Measurements from ENCODE around the gene TP63.

Gene TP63

GRCh38 chr3:189900578-189900977 lies 269.4 kb downstream of the TP63 start:
- H3K27ac ChIP-seq: no peak overlapping the region
- H3K4me3 ChIP-seq: no peak overlapping the region
- no peaks in the 10 kb centered on the region for H3K27me3 ChIP-seq
- H3K4me2 ChIP-seq: no peak overlapping the region
- peaks cover 11% of the 10 kb centered on the region for H3K4me1 ChIP-seq
- no peaks in the 10 kb centered on the region for H3K9me3 ChIP-seq
- no peaks in the 10 kb centered on the region for H4K20me1 ChIP-seq
- no peak for TF ChIP-seq Cebpa-rat (IDR thresholded peaks at IDR 0.05)
- H3K36me3 ChIP-seq: no peaks in the 10 kb centered on the region
- H3K9ac ChIP-seq: no peak overlapping the region

GRCh38 chr3:189901481-189901880 lies 270.3 kb downstream of the TP63 start:
- Histone ChIP-seq H3K27me3 (no peaks in the 10 kb centered on the region), H3K4me3 (no peak overlapping the region), H3K9me3 (no peaks in the 10 kb centered on the region), H3K4me2 (no peak overlapping the region), H3K27ac (no peak overlapping the region), H3K36me3 (no peaks in the 10 kb centered on the region), H3K9ac (no peak overlapping the region), H4K20me1 (no peaks in the 10 kb centered on the region), H3K4me1 (peaks cover 2% of the 10 kb centered on the region; the same call in 1 of the 2 replicates)
- TF ChIP-seq Cebpa-rat (IDR thresholded peaks at IDR 0.05): no peak

- H3K4me2 ChIP-seq: no peak overlapping the region
- no peaks in the 10 kb centered on the region for H3K4me1 ChIP-seq
- no peaks in the 10 kb centered on the region for H4K20me1 ChIP-seq
- no peak overlapping the region for H3K9ac ChIP-seq
- no peaks in the 10 kb centered on the region for H3K27me3 ChIP-seq
- no peaks in the 10 kb centered on the region for H3K9me3 ChIP-seq
- TF ChIP-seq Cebpa-rat (IDR thresholded peaks at IDR 0.05): no peak
- no peak overlapping the region for H3K4me3 ChIP-seq
- no peak overlapping the region for H3K27ac ChIP-seq
- H3K36me3 ChIP-seq: no peaks in the 10 kb centered on the region
Measured at GRCh38 chr3:189902230-189903186, 271.3 kb downstream of the TP63 start.

GRCh38 chr3:189903562-189904250 lies 272.5 kb downstream of the TP63 start:
- Histone ChIP-seq H3K4me1 (no peaks in the 10 kb centered on the region), H3K9me3 (no peaks in the 10 kb centered on the region), H3K9ac (no peak overlapping the region), H3K4me3 (no peak overlapping the region), H3K27me3 (no peaks in the 10 kb centered on the region), H3K36me3 (no peaks in the 10 kb centered on the region), H3K27ac (no peak overlapping the region), H4K20me1 (no peaks in the 10 kb centered on the region), H3K4me2 (no peak overlapping the region)
- no peak for TF ChIP-seq Cebpa-rat (IDR thresholded peaks at IDR 0.05)

GRCh38 chr3:189907803-189908202 lies 276.6 kb downstream of the TP63 start:
- Histone ChIP-seq H3K36me3 (no peaks in the 10 kb centered on the region), H4K20me1 (no peaks in the 10 kb centered on the region), H3K4me1 (no peaks in the 10 kb centered on the region), H3K4me3 (no peak overlapping the region), H3K27ac (no peak overlapping the region), H3K9ac (no peak overlapping the region), H3K27me3 (no peaks in the 10 kb centered on the region), H3K9me3 (no peaks in the 10 kb centered on the region), H3K4me2 (no peak overlapping the region)
- TF ChIP-seq Cebpa-rat (IDR thresholded peaks at IDR 0.05): no peak

GRCh38 chr3:189908646-189909045 lies 277.5 kb downstream of the TP63 start:
- H3K36me3 ChIP-seq: no peaks in the 10 kb centered on the region
- H3K4me3 ChIP-seq: no peak overlapping the region
- no peak overlapping the region for H3K9ac ChIP-seq
- H3K27me3 ChIP-seq: no peaks in the 10 kb centered on the region
- no peak for TF ChIP-seq Cebpa-rat (IDR thresholded peaks at IDR 0.05)
- no peaks in the 10 kb centered on the region for H3K9me3 ChIP-seq
- no peaks in the 10 kb centered on the region for H4K20me1 ChIP-seq
- no peak overlapping the region for H3K27ac ChIP-seq
- no peaks in the 10 kb centered on the region for H3K4me1 ChIP-seq
- no peak overlapping the region for H3K4me2 ChIP-seq

- no peaks in the 10 kb centered on the region for H3K36me3 ChIP-seq
- no peak overlapping the region for H3K4me2 ChIP-seq
- no peaks in the 10 kb centered on the region for H4K20me1 ChIP-seq
- H3K27me3 ChIP-seq: no peaks in the 10 kb centered on the region
- H3K9me3 ChIP-seq: no peaks in the 10 kb centered on the region
- H3K27ac ChIP-seq: no peak overlapping the region
- H3K4me3 ChIP-seq: no peak overlapping the region
- H3K9ac ChIP-seq: no peak overlapping the region
- no peaks in the 10 kb centered on the region for H3K4me1 ChIP-seq
- no peak for TF ChIP-seq Cebpa-rat (IDR thresholded peaks at IDR 0.05)
Measured at GRCh38 chr3:189909139-189909538, 277.9 kb downstream of the TP63 start.

- Histone ChIP-seq H3K9me3 (no peaks in the 10 kb centered on the region), H3K9ac (no peak overlapping the region), H3K27ac (no peak overlapping the region), H3K36me3 (no peaks in the 10 kb centered on the region), H4K20me1 (no peaks in the 10 kb centered on the region), H3K27me3 (no peaks in the 10 kb centered on the region), H3K4me1 (no peaks in the 10 kb centered on the region), H3K4me3 (no peak overlapping the region), H3K4me2 (no peak overlapping the region)
- TF ChIP-seq Cebpa-rat (IDR thresholded peaks at IDR 0.05): no peak
Measured at GRCh38 chr3:189909573-189909972, 278.4 kb downstream of the TP63 start.

- H3K9me3 ChIP-seq: no peaks in the 10 kb centered on the region
- H3K27ac ChIP-seq: no peak overlapping the region
Measured at GRCh38 chr3:189911001-189911400, 279.8 kb downstream of the TP63 start.

GRCh38 chr3:189914799-189915198 lies 283.6 kb downstream of the TP63 start:
- no peaks in the 10 kb centered on the region for H3K9me3 ChIP-seq
- TF ChIP-seq Cebpa-rat (IDR thresholded peaks at IDR 0.05): no peak
- H4K20me1 ChIP-seq: no peaks in the 10 kb centered on the region
- no peak overlapping the region for H3K27ac ChIP-seq
- no peaks in the 10 kb centered on the region for H3K27me3 ChIP-seq
- no peak overlapping the region for H3K4me3 ChIP-seq
- H3K4me1 ChIP-seq: no peaks in the 10 kb centered on the region
- H3K36me3 ChIP-seq: no peaks in the 10 kb centered on the region
- no peak overlapping the region for H3K4me2 ChIP-seq
- H3K9ac ChIP-seq: no peak overlapping the region

More at GRCh38 chr3:189911001-189911400, 279.8 kb downstream of the TP63 start:
- Histone ChIP-seq H3K9ac (no peak overlapping the region), H4K20me1 (no peaks in the 10 kb centered on the region), H3K4me3 (no peak overlapping the region), H3K4me1 (no peaks in the 10 kb centered on the region), H3K4me2 (no peak overlapping the region), H3K27me3 (no peaks in the 10 kb centered on the region), H3K36me3 (no peaks in the 10 kb centered on the region)
- TF ChIP-seq Cebpa-rat (IDR thresholded peaks at IDR 0.05): no peak
